SK-N-SH (cell line): Measurements from ENCODE around the gene RASA3. TPM values are rescaled to one million over a fixed set of nuclear protein-coding genes. Genes with fewer than 3 reads are reported as not detected.

Experiments used
- CTCF ChIA-PET: fragments of 300-600, 350-600 bp; formaldehyde crosslinking; extraction: SDS; loops from one replicate; lab custom pipeline; 2021; lab: Yijun Ruan, JAX
- POLR2A ChIA-PET: fragments of 350-600 bp; sonication (Branson Sonifier 250); formaldehyde crosslinking; extraction: SDS; loops from one replicate; lab custom pipeline; 2020; ENCODE audit warnings: antibody characterized with exemption, inconsistent platforms; lab: Yijun Ruan, JAX
- DNase-seq: peaks from one replicate; pipeline ENCODE4 v3.0.0; 2012
- H2AFZ ChIP-seq: fragments of 200-600 bp; sonication (generic); 2 replicates; pipeline ENCODE4 v1.8.1; 2016; ENCODE audit warnings: antibody characterized with exemption, mild to moderate bottlenecking, low read depth
- H3F3A ChIP-seq: fragments of 200-600 bp; sonication (generic); replicated peaks from 2 replicates; pipeline ENCODE3; 2016; ENCODE audit warnings: antibody characterized with exemption, mild to moderate bottlenecking; ENCODE audit not compliant: insufficient read depth
- H3K27ac ChIP-seq, 2 experiments: fragments of 200-500 bp in 1 of 2; fragments of 200-600 bp in 1 of 2; sonication (Bioruptor generic) in 1 of 2; sonication (generic), shearing (Covaris generic) in 1 of 2; 2 replicates each; pipeline versions ENCODE4 v1.5.1 to v1.6.1; 2014 to 2016; ENCODE audit warnings: low read depth in 2 of 2, inconsistent platforms in 1 of 2, low read length in 1 of 2, mild to moderate bottlenecking in 1 of 2, mixed read lengths in 1 of 2
- H3K27me3 ChIP-seq: fragments of 200-600 bp; sonication (generic), shearing (Covaris generic); 2 replicates; pipeline ENCODE4 v1.6.1; 2016; ENCODE audit warnings: mixed run types; ENCODE audit not compliant: insufficient read depth
- H3K36me3 ChIP-seq, 2 experiments: fragments of 200-500 bp in 1 of 2; fragments of 200-600 bp in 1 of 2; sonication (Bioruptor generic) in 1 of 2; sonication (generic) in 1 of 2; replicated peaks in 1 of 2; 2 replicates each; pipeline versions ENCODE3 to v1.5.1; 2014 to 2016; ENCODE audit warnings: low read length in 1 of 2, mild to moderate bottlenecking in 1 of 2; ENCODE audit not compliant: insufficient read depth in 2 of 2, control insufficient read depth in 1 of 2
- H3K4me1 ChIP-seq, 2 experiments: fragments of 200-500 bp in 1 of 2; fragments of 200-600 bp in 1 of 2; sonication (Bioruptor generic) in 1 of 2; sonication (generic), shearing (Covaris generic) in 1 of 2; 2 replicates each; pipeline versions ENCODE4 v1.5.1 to v1.6.1; 2014 to 2016; ENCODE audit warnings: low read depth in 1 of 2, low read length in 1 of 2, mixed run types in 1 of 2; ENCODE audit not compliant: insufficient read depth in 2 of 2, control insufficient read depth in 1 of 2
- H3K4me2 ChIP-seq: fragments of 200-600 bp; sonication (generic), shearing (Covaris generic); 2 replicates; pipeline ENCODE4 v1.6.1; 2017; ENCODE audit warnings: mixed run types
- H3K4me3 ChIP-seq, 2 experiments: fragments of 200-500 bp in 1 of 2; fragments of 200-600 bp in 1 of 2; sonication (Bioruptor generic) in 1 of 2; sonication (generic), shearing (Covaris generic) in 1 of 2; 2 replicates each; pipeline versions ENCODE4 v1.5.1 to v1.8.1; 2014 to 2016; ENCODE audit warnings: low read depth in 2 of 2, inconsistent platforms in 1 of 2, low read length in 1 of 2, mild to moderate bottlenecking in 1 of 2, mixed read lengths in 1 of 2, moderate library complexity in 1 of 2
- H3K79me2 ChIP-seq: fragments of 200-600 bp; sonication (generic); 2 replicates; pipeline ENCODE4 v1.8.1; 2017; ENCODE audit warnings: mild to moderate bottlenecking; ENCODE audit not compliant: insufficient read depth
- H3K9ac ChIP-seq: fragments of 200-600 bp; sonication (generic); 2 replicates; pipeline ENCODE4 v1.6.1; 2017; ENCODE audit warnings: mixed run types
- H3K9me2 ChIP-seq: fragments of 200-600 bp; sonication (generic); 2 replicates; pipeline ENCODE4 v1.6.1; 2017; ENCODE audit warnings: mixed run types
- H3K9me3 ChIP-seq: fragments of 200-600 bp; sonication (generic); 2 replicates; pipeline ENCODE4 v1.6.1; 2017; ENCODE audit warnings: mixed run types, mild to moderate bottlenecking, moderate library complexity
- H4K20me1 ChIP-seq: fragments of 200-600 bp; sonication (generic); 2 replicates; pipeline ENCODE4 v1.6.1; 2017; ENCODE audit warnings: mild to moderate bottlenecking, mixed run types; ENCODE audit not compliant: insufficient read depth
- EP300 ChIP-seq, 2 experiments: IDR thresholded peaks; 2 replicates each; pipeline versions ENCODE4 v1.4.0 to v1.6.1; 2012; ENCODE audit warnings: borderline replicate concordance in 1 of 2, low read depth in 1 of 2, low read length in 1 of 2
- EZH2phosphoT487 ChIP-seq: fragments of 200-600 bp; sonication (generic); IDR thresholded peaks from 2 replicates; pipeline ENCODE4 v1.6.1; 2017; ENCODE audit warnings: low read depth, mixed run types, mild to moderate bottlenecking, antibody characterized with exemption, moderate library complexity, borderline replicate concordance
- NFIC ChIP-seq: IDR thresholded peaks from 2 replicates; pipeline ENCODE4 v1.4.0; 2012; ENCODE audit warnings: borderline replicate concordance
- POLR2AphosphoS5 ChIP-seq: IDR thresholded peaks from 2 replicates; pipeline ENCODE4 v1.6.1; 2012; ENCODE audit warnings: low read depth, low read length
- RFX5 ChIP-seq: IDR thresholded peaks from 2 replicates; pipeline ENCODE4 v1.6.1; 2012; ENCODE audit warnings: mild to moderate bottlenecking, improper control_type of control experiment, low read length
- SMC3 ChIP-seq: IDR thresholded peaks from 2 replicates; pipeline ENCODE4 v1.6.1; 2012; ENCODE audit warnings: low read depth, low read length, improper control_type of control experiment
- TCF12 ChIP-seq: IDR thresholded peaks from 2 replicates; pipeline ENCODE4 v1.4.0; 2012
- TEAD4 ChIP-seq: IDR thresholded peaks from 2 replicates; pipeline ENCODE4 v1.4.0; 2012; ENCODE audit warnings: mild to moderate bottlenecking, borderline replicate concordance; ENCODE audit not compliant: insufficient read depth
- WGBS: methylation state at CpG from one replicate; pipeline ENCODE4 v1.1.6; 2017; ENCODE audit warnings: low lambda C conversion rate; 5-methylcytosine and 5-hydroxymethylcytosine counted together
- polyA plus RNA-seq, 3 experiments: library from polyadenylated mRNA; depleted of rRNA; stranded (reverse); fragments of >200 nt; gene quantifications; 2 replicates each; pipeline ENCODE4 v1.2.3, GENCODE V29; 2012
- TF ChIP-seq, protein P1 (sequence below): fragments of 150-350 bp; IDR thresholded peaks from 2 replicates; pipeline ENCODE4 v1.6.1; 2017; ENCODE audit warnings: antibody characterized with exemption, low read length, low read depth, borderline replicate concordance
- TF ChIP-seq, protein P2 (sequence below): IDR thresholded peaks from 2 replicates; pipeline ENCODE4 v1.4.0; 2012; ENCODE audit warnings: low read depth
- TF ChIP-seq, protein P3 (sequence below): IDR thresholded peaks from 2 replicates; pipeline ENCODE4 v1.4.0; 2012; ENCODE audit warnings: low read depth, borderline replicate concordance
- TF ChIP-seq, protein P4 (sequence below): fragments of 150-350 bp; IDR thresholded peaks from 2 replicates; pipeline ENCODE4 v1.6.1; 2016; ENCODE audit warnings: mild to moderate bottlenecking, low read depth, low read length
- TF ChIP-seq, protein P5 (sequence below): IDR thresholded peaks from 2 replicates; pipeline ENCODE4 v1.4.0; 2012; ENCODE audit warnings: low read depth, borderline replicate concordance

The RASA3 gene
- polyA plus RNA-seq, 1 of the 3 experiments (the other 2 are of a cell fraction) = 25.1 TPM

DNA sequence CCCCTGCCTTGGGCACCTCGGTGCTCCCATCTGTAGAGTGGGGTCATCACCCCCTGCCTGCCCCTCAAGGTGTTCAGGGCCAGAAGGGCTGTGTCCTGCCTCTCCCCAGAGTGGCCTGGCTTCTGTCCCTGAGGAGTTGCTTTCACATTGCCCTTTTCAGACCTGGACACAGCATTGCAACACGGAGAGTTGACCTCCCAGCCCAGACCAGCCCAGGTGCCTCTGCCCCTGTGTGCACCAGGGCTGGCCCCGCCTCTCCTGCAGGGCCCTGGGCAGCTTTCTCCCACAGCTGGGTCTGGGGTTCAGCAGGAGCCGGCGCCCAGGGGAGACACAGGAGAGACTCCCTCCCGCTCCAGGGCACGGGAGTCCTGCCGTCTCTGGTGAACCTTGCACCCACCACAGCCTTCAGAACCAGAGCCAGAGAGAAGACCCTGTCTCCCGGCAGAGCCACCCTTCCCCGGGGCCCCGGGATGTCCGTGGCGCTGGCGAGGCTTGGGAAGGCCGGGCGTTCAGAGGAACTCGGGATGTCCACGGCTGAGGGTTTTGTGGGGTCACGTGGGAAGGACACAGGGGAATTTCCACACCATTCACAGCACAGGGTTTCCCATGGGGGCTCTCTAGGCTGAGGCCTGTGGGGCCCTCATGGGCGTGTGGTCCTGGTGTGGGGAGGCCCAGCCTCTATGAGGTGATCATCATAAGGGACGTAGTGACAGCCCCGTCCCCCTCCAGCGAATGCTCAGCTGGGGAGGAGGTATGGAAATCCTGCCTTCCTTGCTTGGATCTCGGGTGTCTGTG, 181.8 kb downstream of the RASA3 start:
- TF ChIP-seq, protein P1, sequence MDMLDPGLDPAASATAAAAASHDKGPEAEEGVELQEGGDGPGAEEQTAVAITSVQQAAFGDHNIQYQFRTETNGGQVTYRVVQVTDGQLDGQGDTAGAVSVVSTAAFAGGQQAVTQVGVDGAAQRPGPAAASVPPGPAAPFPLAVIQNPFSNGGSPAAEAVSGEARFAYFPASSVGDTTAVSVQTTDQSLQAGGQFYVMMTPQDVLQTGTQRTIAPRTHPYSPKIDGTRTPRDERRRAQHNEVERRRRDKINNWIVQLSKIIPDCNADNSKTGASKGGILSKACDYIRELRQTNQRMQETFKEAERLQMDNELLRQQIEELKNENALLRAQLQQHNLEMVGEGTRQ = no peak
- TF ChIP-seq TEAD4 (no peak), POLR2AphosphoS5 (no peak), SMC3 (no peak), EZH2phosphoT487 (no peak), TCF12 (no peak), RFX5 (no peak), EP300 (IDR thresholded peaks at IDR 0.05; ENCODE audit: borderline replicate concordance in 1 of 2, low read depth in 1 of 2, low read length in 1 of 2) (no peak), NFIC (no peak)
- TF ChIP-seq, protein P2, sequence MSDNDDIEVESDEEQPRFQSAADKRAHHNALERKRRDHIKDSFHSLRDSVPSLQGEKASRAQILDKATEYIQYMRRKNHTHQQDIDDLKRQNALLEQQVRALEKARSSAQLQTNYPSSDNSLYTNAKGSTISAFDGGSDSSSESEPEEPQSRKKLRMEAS = no peak
- TF ChIP-seq, protein P3, sequence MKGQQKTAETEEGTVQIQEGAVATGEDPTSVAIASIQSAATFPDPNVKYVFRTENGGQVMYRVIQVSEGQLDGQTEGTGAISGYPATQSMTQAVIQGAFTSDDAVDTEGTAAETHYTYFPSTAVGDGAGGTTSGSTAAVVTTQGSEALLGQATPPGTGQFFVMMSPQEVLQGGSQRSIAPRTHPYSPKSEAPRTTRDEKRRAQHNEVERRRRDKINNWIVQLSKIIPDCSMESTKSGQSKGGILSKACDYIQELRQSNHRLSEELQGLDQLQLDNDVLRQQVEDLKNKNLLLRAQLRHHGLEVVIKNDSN = no peak
- TF ChIP-seq, protein P4, sequence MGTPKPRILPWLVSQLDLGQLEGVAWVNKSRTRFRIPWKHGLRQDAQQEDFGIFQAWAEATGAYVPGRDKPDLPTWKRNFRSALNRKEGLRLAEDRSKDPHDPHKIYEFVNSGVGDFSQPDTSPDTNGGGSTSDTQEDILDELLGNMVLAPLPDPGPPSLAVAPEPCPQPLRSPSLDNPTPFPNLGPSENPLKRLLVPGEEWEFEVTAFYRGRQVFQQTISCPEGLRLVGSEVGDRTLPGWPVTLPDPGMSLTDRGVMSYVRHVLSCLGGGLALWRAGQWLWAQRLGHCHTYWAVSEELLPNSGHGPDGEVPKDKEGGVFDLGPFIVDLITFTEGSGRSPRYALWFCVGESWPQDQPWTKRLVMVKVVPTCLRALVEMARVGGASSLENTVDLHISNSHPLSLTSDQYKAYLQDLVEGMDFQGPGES = no peak
- TF ChIP-seq, protein P5, sequence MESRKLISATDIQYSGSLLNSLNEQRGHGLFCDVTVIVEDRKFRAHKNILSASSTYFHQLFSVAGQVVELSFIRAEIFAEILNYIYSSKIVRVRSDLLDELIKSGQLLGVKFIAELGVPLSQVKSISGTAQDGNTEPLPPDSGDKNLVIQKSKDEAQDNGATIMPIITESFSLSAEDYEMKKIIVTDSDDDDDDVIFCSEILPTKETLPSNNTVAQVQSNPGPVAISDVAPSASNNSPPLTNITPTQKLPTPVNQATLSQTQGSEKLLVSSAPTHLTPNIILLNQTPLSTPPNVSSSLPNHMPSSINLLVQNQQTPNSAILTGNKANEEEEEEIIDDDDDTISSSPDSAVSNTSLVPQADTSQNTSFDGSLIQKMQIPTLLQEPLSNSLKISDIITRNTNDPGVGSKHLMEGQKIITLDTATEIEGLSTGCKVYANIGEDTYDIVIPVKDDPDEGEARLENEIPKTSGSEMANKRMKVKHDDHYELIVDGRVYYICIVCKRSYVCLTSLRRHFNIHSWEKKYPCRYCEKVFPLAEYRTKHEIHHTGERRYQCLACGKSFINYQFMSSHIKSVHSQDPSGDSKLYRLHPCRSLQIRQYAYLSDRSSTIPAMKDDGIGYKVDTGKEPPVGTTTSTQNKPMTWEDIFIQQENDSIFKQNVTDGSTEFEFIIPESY = no peak
- H3K9me3 ChIP-seq = no peaks in the 10 kb centered on the region

More for the DNA sequence above, 181.8 kb downstream of the RASA3 start:
- no peak overlapping the region for H2AFZ ChIP-seq
- CTCF ChIA-PET = interaction anchor here (0.7 to 1.0 kb wide), 2 partner anchors 17 to 1394 kb away, joined by 3 read pairs; no protein-coding TSS in a partner anchor
- no peaks in the 10 kb centered on the region for H3K36me3 ChIP-seq
- H3K9ac ChIP-seq = no peak overlapping the region
- no peak overlapping the region for H3K4me2 ChIP-seq
- H3K9me2 ChIP-seq = no peaks in the 10 kb centered on the region
- POLR2A ChIA-PET = no interaction called here
- DNase-seq = no peak
- no peaks in the 10 kb centered on the region for H4K20me1 ChIP-seq
- 88% methylated on average over 10 of the region's 24 CpGs for WGBS
- H3K4me3 ChIP-seq = no peak overlapping the region
- H3K27me3 ChIP-seq = no peaks in the 10 kb centered on the region
- H3K4me1 ChIP-seq = peaks cover 0 to 6% of the 10 kb centered on the region in 2 experiments; a peak in 1 of 4 replicates
- no peaks in the 10 kb centered on the region for H3K79me2 ChIP-seq
- H3F3A ChIP-seq = no peaks in the 10 kb centered on the region
- no peak overlapping the region for H3K27ac ChIP-seq
